Body of pancreas (tissue), 4 donors: ENCODE data around the gene TUFM.

Experiments
- CTCF ChIP-seq, 7 experiments: fragments of 450-650 bp in 4 of 7; fragments of 200-600 bp in 3 of 7; sonication (generic) in 3 of 7; IDR thresholded peaks; one replicate each; pipeline ENCODE4 v1.5.1; 2016 to 2019; ENCODE audit warnings: antibody characterized with exemption in 7 of 7
- POLR2A ChIP-seq, 3 donors: fragments of 450-650 bp; IDR thresholded peaks; one replicate each; pipeline ENCODE4 v1.6.1; 2016; ENCODE audit warnings: antibody characterized with exemption in 3 of 3, mild to moderate bottlenecking in 2 of 3

GRCh38 chr16:28880589-28880915 lies 34.4 kb upstream of the TUFM start:
- TF ChIP-seq CTCF (IDR thresholded peaks at IDR 0.05): no peak
- no peak for TF ChIP-seq POLR2A (IDR thresholded peaks at IDR 0.05)
